HepG2 (cell line): ENCODE data around the gene PPP1R9A. TPM values are rescaled to one million over a fixed set of nuclear protein-coding genes. Genes with fewer than 3 reads are reported as not detected.

Experiments
- ATAC-seq: fragments of 200-7000 bp; cut with Tn5 transposase; 3 replicates; pipeline ENCODE4 v1.9.1; 2020; ENCODE audit warnings: mild to moderate bottlenecking, moderate library complexity
- BruUV-seq: library from RNA; stranded (reverse); fragments of 400-500 nt; replicated peaks from 2 replicates; lab custom pipeline; 2021; lab: Mats Ljungman, UMichigan
- CTCF ChIA-PET: fragments of 300-600 bp; formaldehyde crosslinking; extraction: SDS; loops from one replicate; lab custom pipeline; 2021; ENCODE audit warnings: low total read pairs, inconsistent platforms, low intra/inter-chr PET ratio; lab: Yijun Ruan, JAX
- POLR2A ChIA-PET: fragments of 350-600 bp; sonication (Branson Sonifier 250); formaldehyde crosslinking; loops from one replicate; lab custom pipeline; 2020; ENCODE audit warnings: antibody characterized with exemption, inconsistent platforms; lab: Yijun Ruan, JAX
- DNase-seq: peaks from one replicate; pipeline ENCODE4 v3.0.0-alpha.2; 2015; ENCODE audit warnings: low spot score
- FAIRE-seq: peaks from 3 replicates; lab custom pipeline; 2011; peaks lifted over from hg19 to GRCh38; lab: Jason Lieb, UNC
- H2AFZ ChIP-seq: one replicate; pipeline ENCODE4 v1.6.1; 2011; ENCODE audit warnings: low read length, inconsistent platforms
- H3K27ac ChIP-seq: fragments of 300-600 bp; 3 replicates; pipeline ENCODE4 v1.8.0; 2011; ENCODE audit warnings: mixed run types, mild to moderate bottlenecking, mixed read lengths, low read length, inconsistent platforms; ENCODE audit not compliant: insufficient read depth; ENCODE audit errors: extremely low read length
- H3K27me3 ChIP-seq, 2 experiments: fragments of 200-600 bp in 1 of 2; 2 replicates in 1 of 2; 3 replicates in 1 of 2; pipeline versions ENCODE4 v1.6.0 to v1.8.0; 2011; ENCODE audit warnings: low read length in 2 of 2, mild to moderate bottlenecking in 2 of 2, moderate library complexity in 2 of 2, inconsistent platforms in 1 of 2; ENCODE audit not compliant: insufficient read depth in 2 of 2, control insufficient read depth in 1 of 2
- H3K36me3 ChIP-seq, 2 experiments: fragments of 200-600 bp in 1 of 2; replicated peaks in 1 of 2; 2 replicates in 1 of 2; 3 replicates in 1 of 2; pipeline versions ENCODE4 v1.5.1 to v1.8.0; 2011; ENCODE audit warnings: low read length in 2 of 2, inconsistent platforms in 1 of 2; ENCODE audit not compliant: insufficient read depth in 2 of 2, control insufficient read depth in 1 of 2
- H3K4me1 ChIP-seq: 2 replicates; pipeline ENCODE4 v1.5.1; 2012; ENCODE audit warnings: low read length, inconsistent platforms; ENCODE audit not compliant: insufficient read depth
- H3K4me2 ChIP-seq: 2 replicates; pipeline ENCODE4 v1.6.0; 2011; ENCODE audit warnings: low read depth, low read length, inconsistent platforms
- H3K4me3 ChIP-seq, 3 experiments: fragments of 200-600 bp in 1 of 3; sonication (generic), shearing (Covaris generic) in 1 of 3; replicated peaks in 1 of 3; 2 replicates each; pipeline ENCODE4 v1.5.1; 2011 to 2016; ENCODE audit warnings: low read length in 3 of 3, inconsistent platforms in 2 of 3, low read depth in 2 of 3, mild to moderate bottlenecking in 2 of 3, control low read depth in 1 of 3, mixed read lengths in 1 of 3; ENCODE audit not compliant: insufficient read depth in 1 of 3
- H3K79me2 ChIP-seq: one replicate; pipeline ENCODE4 v1.6.1; 2011; ENCODE audit warnings: low read length, inconsistent platforms; ENCODE audit not compliant: insufficient read depth
- H3K9ac ChIP-seq: 2 replicates; pipeline ENCODE4 v1.6.0; 2011; ENCODE audit warnings: mild to moderate bottlenecking, low read depth, low read length, inconsistent platforms; ENCODE audit not compliant: insufficient read depth
- H3K9me3 ChIP-seq: 2 replicates; pipeline ENCODE4 v1.5.1; 2012; ENCODE audit warnings: mild to moderate bottlenecking, low read length
- H4K20me1 ChIP-seq: 2 replicates; pipeline ENCODE4 v1.6.0; 2011; ENCODE audit warnings: inconsistent platforms, mild to moderate bottlenecking, low read length, moderate library complexity; ENCODE audit not compliant: insufficient read depth
- GABPB1 ChIP-seq: IDR thresholded peaks from 2 replicates; pipeline ENCODE4 v1.6.1; 2016; ENCODE audit warnings: mild to moderate bottlenecking, missing genetic modification reagents, moderate library complexity, missing compliant biosample characterization
- GATAD1 ChIP-seq: IDR thresholded peaks from 2 replicates; pipeline ENCODE4 v1.6.1; 2016; ENCODE audit warnings: missing genetic modification reagents, missing compliant biosample characterization
- HOXD1 ChIP-seq: sonication (generic); formaldehyde crosslinking; IDR thresholded peaks from 2 replicates; pipeline ENCODE4 v1.5.0; 2020; ENCODE audit warnings: missing genetic modification reagents
- IRF9 ChIP-seq: sonication (generic); formaldehyde crosslinking; IDR thresholded peaks from 2 replicates; pipeline ENCODE4 v1.8.0; 2022; ENCODE audit warnings: missing genetic modification reagents, mild to moderate bottlenecking, borderline replicate concordance
- MBNL3 ChIP-seq: fragments of 250-450 bp; sonication (Bioruptor Pico); conservative IDR thresholded peaks from 2 replicates; pipeline ENCODE4 v1.8.0; 2022; ENCODE audit warnings: mild to moderate bottlenecking, inconsistent platforms
- MYC ChIP-seq: sonication (generic); formaldehyde crosslinking; IDR thresholded peaks from 2 replicates; pipeline ENCODE4 v1.9.0; 2021; ENCODE audit warnings: missing genetic modification reagents, borderline replicate concordance
- NFYC ChIP-seq: IDR thresholded peaks from 2 replicates; pipeline ENCODE4 v1.6.1; 2016; ENCODE audit warnings: missing genetic modification reagents, missing compliant biosample characterization
- PTBP1 ChIP-seq: fragments of 200-400 bp; formaldehyde crosslinking; IDR thresholded peaks from 2 replicates; pipeline ENCODE4 v1.6.1; 2018; ENCODE audit warnings: low read length, low read depth; ENCODE audit not compliant: poor library complexity, severe bottlenecking
- SAFB2 ChIP-seq: sonication (generic); formaldehyde crosslinking; IDR thresholded peaks from 2 replicates; pipeline ENCODE4 v1.5.1; 2020; ENCODE audit warnings: missing genetic modification reagents, low read depth, mild to moderate bottlenecking, borderline replicate concordance
- SMAD3 ChIP-seq: sonication (generic); formaldehyde crosslinking; IDR thresholded peaks from 2 replicates; pipeline ENCODE4 v1.4.0; 2020; ENCODE audit warnings: missing genetic modification reagents
- TBX2 ChIP-seq: sonication (generic); formaldehyde crosslinking; IDR thresholded peaks from 2 replicates; pipeline ENCODE4 v1.5.0; 2020; ENCODE audit warnings: missing genetic modification reagents, mild to moderate bottlenecking, borderline replicate concordance
- WIZ ChIP-seq: sonication (generic); formaldehyde crosslinking; IDR thresholded peaks from 2 replicates; pipeline ENCODE4 v1.5.1; 2020; ENCODE audit warnings: mild to moderate bottlenecking, missing genetic modification reagents
- ZFAT ChIP-seq: sonication (generic); formaldehyde crosslinking; conservative IDR thresholded peaks from 2 replicates; pipeline ENCODE4 v1.8.1; 2023; ENCODE audit warnings: missing genetic modification reagents, inconsistent platforms
- ZFP41 ChIP-seq: sonication (generic); formaldehyde crosslinking; IDR thresholded peaks from 2 replicates; pipeline ENCODE4 v1.4.0; 2020; ENCODE audit warnings: mild to moderate bottlenecking, missing genetic modification reagents, borderline replicate concordance
- ZHX2 ChIP-seq, 2 experiments: sonication (generic) in 1 of 2; formaldehyde crosslinking in 1 of 2; IDR thresholded peaks; 2 replicates each; pipeline versions ENCODE4 v1.6.1 to v1.9.0; 2014 to 2022; ENCODE audit warnings: antibody characterized with exemption in 1 of 2, borderline replicate concordance in 1 of 2, inconsistent platforms in 1 of 2, low read depth in 1 of 2, missing genetic modification reagents in 1 of 2
- ZNF33B ChIP-seq: sonication (generic); formaldehyde crosslinking; IDR thresholded peaks from 2 replicates; pipeline ENCODE4 v1.5.1; 2020; ENCODE audit warnings: mild to moderate bottlenecking, missing genetic modification reagents
- ZNF644 ChIP-seq: IDR thresholded peaks from 2 replicates; pipeline ENCODE4 v1.6.1; 2016; ENCODE audit warnings: low read depth
- ZNF790 ChIP-seq: sonication (generic); formaldehyde crosslinking; IDR thresholded peaks from 2 replicates; pipeline ENCODE4 v1.8.0; 2022; ENCODE audit warnings: missing genetic modification reagents, mild to moderate bottlenecking, borderline replicate concordance
- ZNF879 ChIP-seq: sonication (generic); formaldehyde crosslinking; IDR thresholded peaks from 2 replicates; pipeline ENCODE4 v1.8.1; 2023; ENCODE audit warnings: missing genetic modification reagents
- in situ Hi-C: cut with HindIII; loops from 2 replicates; pipeline ENCODE4 v1.10.0; 2017; ENCODE audit warnings: low pct_unique_long_range_greater_than_20kb; ENCODE audit not compliant: extremely low pct_ligation_motif_present
- intact Hi-C: fragments of 100-400 bp; cut with micrococcal nuclease; formaldehyde crosslinking; loops from one replicate; pipeline ENCODE4 v1.10.0; 2022; ENCODE audit not compliant: unreplicated experiment
- polyA plus RNA-seq, 8 experiments: library from polyadenylated mRNA; depleted of rRNA in 3 of 8; stranded (reverse) in 7 of 8; unstranded in 1 of 8; fragments of >200 nt; fragmentation: Illumina TruSeq in 4 of 8; extraction: Trizol in 4 of 8; gene quantifications; 2 replicates each; pipeline versions ENCODE4 v1.2.1 to v1.2.3, GENCODE V29; 2011 to 2016; ENCODE audit warnings: low read depth in 4 of 8, missing spikeins in 1 of 8, mixed read lengths in 1 of 8; ENCODE audit not compliant: insufficient read depth in 1 of 8
- total RNA-seq, 5 experiments: library from RNA; depleted of rRNA; stranded (reverse); fragments of >200 nt; fragmentation: Illumina TruSeq; extraction: Trizol; gene quantifications; 2 replicates each; pipeline ENCODE4 v1.2.3, GENCODE V29; 2016; ENCODE audit warnings: low read depth in 1 of 5

PPP1R9A gene
- total and polyA plus RNA-seq, 2 of the 13 experiments (the other 11 are each of a cell fraction or from before 2014, with no cell fraction given), result 11.4 to 31.9 TPM

GRCh38 chr7:95056901-95057300 lies 149.5 kb downstream of the PPP1R9A start:
- no TSS peak for BruUV-seq
- FAIRE-seq, result no peak
- H4K20me1 ChIP-seq, result no peaks in the 10 kb centered on the region
- H3K36me3 ChIP-seq, result no peaks in the 10 kb centered on the region
- in situ Hi-C loops (no loop called here), intact Hi-C loops (no loop called here)
- POLR2A ChIA-PET, result no interaction called here
- no peak overlapping the region for H3K4me3 ChIP-seq
- CTCF ChIA-PET, result no interaction called here
- no peak for ATAC-seq
- H3K9me3 ChIP-seq, result no peaks in the 10 kb centered on the region
- H3K79me2 ChIP-seq, result no peaks in the 10 kb centered on the region
- DNase-seq, result no peak
- H3K27me3 ChIP-seq, result no peaks in the 10 kb centered on the region
- H3K9ac ChIP-seq, result no peak overlapping the region
- no peak overlapping the region for H3K4me2 ChIP-seq
- no peaks in the 10 kb centered on the region for H3K4me1 ChIP-seq
- H2AFZ ChIP-seq, result no peak overlapping the region
- H3K27ac ChIP-seq, result no peak overlapping the region
- TF ChIP-seq SAFB2 (CRISPR knock-in tag) (no peak), PTBP1 (no peak), GABPB1 (CRISPR knock-in tag) (no peak), ZNF879 (CRISPR knock-in tag) (no peak), MBNL3 (no peak), ZFP41 (no peak), ZNF33B (CRISPR knock-in tag) (no peak), WIZ (CRISPR knock-in tag) (no peak), NFYC (no peak), HOXD1 (no peak), ZNF790 (no peak), ZFAT (CRISPR knock-in tag) (no peak), GATAD1 (CRISPR knock-in tag) (no peak), MYC (CRISPR knock-in tag) (no peak), SMAD3 (CRISPR knock-in tag) (no peak), ZHX2 (IDR thresholded peaks at IDR 0.05; ENCODE audit: low read depth) (no peak), ZHX2 (CRISPR knock-in tag; IDR thresholded peaks at IDR 0.05; ENCODE audit: borderline replicate concordance) (no peak), IRF9 (CRISPR knock-in tag) (no peak), ZNF644 (CRISPR knock-in tag) (no peak), TBX2 (CRISPR knock-in tag) (no peak)
